ENCODE data around the gene INKA2. TPM values are rescaled to one million over a fixed set of nuclear protein-coding genes. Genes with fewer than 3 reads are reported as not detected.

Gene INKA2
- total and polyA plus RNA-seq, 12 donors, result 6.8 to 34.6 (median 12.5) TPM

- Histone ChIP-seq H3K9me3 (no peaks in the 10 kb centered on the region), H3K27ac (no peak overlapping the region), H3K36me3 (peaks cover 0 to 100% (median 42%) of the 10 kb centered on the region in 9 donors), H3K4me3 (no peak overlapping the region), H3K4me1 (peaks cover 0 to 6% (median 0%) of the 10 kb centered on the region in 9 donors), H3K27me3 (no peaks in the 10 kb centered on the region)
- TF ChIP-seq, protein P1, sequence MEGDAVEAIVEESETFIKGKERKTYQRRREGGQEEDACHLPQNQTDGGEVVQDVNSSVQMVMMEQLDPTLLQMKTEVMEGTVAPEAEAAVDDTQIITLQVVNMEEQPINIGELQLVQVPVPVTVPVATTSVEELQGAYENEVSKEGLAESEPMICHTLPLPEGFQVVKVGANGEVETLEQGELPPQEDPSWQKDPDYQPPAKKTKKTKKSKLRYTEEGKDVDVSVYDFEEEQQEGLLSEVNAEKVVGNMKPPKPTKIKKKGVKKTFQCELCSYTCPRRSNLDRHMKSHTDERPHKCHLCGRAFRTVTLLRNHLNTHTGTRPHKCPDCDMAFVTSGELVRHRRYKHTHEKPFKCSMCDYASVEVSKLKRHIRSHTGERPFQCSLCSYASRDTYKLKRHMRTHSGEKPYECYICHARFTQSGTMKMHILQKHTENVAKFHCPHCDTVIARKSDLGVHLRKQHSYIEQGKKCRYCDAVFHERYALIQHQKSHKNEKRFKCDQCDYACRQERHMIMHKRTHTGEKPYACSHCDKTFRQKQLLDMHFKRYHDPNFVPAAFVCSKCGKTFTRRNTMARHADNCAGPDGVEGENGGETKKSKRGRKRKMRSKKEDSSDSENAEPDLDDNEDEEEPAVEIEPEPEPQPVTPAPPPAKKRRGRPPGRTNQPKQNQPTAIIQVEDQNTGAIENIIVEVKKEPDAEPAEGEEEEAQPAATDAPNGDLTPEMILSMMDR (IDR thresholded peaks at IDR 0.05), result no peak
- WGBS, 2 donors, result 95 to 96% methylated on average over 5 of the region's 5 CpGs
- no peak for ATAC-seq
- intact Hi-C loops (cut with DNase I), result no loop called here
- DNase-seq, result no peak
Measured at GRCh38 chr1:111702504-111703050, 36.6 kb downstream of the INKA2 start.

GRCh38 chr1:111699268-111699667 is 39.9 kb downstream of the INKA2 start:
- Histone ChIP-seq H3K4me3 (no peak overlapping the region), H3K27ac (no peak overlapping the region), H3K27me3 (no peaks in the 10 kb centered on the region), H3K36me3 (peaks cover 0 to 100% (median 36%) of the 10 kb centered on the region in 9 donors), H3K9me3 (no peaks in the 10 kb centered on the region), H3K4me1 (peaks cover 0 to 10% (median 5%) of the 10 kb centered on the region in 9 donors)
- DNase-seq, result no peak
- TF ChIP-seq, protein P1 (IDR thresholded peaks at IDR 0.05), result no peak
- intact Hi-C loops (cut with DNase I), result no loop called here
- no peak for ATAC-seq

DNA sequence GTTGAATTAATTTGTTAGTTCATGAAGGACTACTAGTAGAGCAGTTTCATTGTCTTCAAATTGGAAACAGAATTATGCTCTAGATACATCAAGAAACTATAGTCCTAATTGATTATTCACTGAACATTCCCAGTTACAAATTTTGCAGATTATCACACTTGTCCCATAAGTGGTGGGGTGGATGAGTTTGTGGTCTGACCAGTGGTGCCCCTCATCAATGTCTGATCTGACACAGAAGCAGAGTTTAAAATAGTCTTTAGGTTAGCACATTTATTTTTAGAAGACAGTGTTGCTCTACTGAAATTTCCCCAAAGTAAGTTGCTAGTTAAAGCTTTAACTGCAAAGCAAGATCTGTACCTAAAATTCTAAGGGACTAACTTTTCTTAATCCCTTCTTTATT is 42.9 kb downstream of the INKA2 start:
- Histone ChIP-seq H3K4me1 (peaks cover 0 to 20% (median 13%) of the 10 kb centered on the region in 9 donors), H3K36me3 (peaks cover 0 to 100% (median 27%) of the 10 kb centered on the region in 9 donors), H3K4me3 (no peak overlapping the region), H3K9me3 (no peaks in the 10 kb centered on the region), H3K27ac (peak overlapping the region in 1 of 10 donors; percentile 4), H3K27me3 (no peaks in the 10 kb centered on the region)
- DNase-seq, result no peak
- no peak for ATAC-seq
- TF ChIP-seq, protein P1 (IDR thresholded peaks at IDR 0.05), result no peak
- intact Hi-C loops (cut with DNase I), result no loop called here

DNA sequence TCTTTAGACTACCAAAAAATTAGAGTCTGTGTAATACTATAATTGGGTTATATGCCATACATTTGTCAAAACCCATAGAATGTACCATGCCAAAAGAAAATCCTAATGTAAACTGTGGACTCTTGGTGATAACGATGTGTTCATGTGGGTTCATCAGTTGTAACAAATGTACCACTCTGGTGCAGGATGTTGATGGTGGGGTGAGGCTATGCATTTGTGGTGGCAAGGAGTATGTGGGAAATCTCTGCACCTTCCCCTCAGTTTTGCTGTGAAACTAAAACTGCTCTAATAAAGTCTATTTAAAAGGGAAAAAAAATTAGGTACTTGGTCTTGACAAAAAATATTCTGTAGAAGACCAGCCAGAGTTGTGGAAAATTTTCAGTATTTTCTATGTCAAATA is 43.4 kb downstream of the INKA2 start:
- Histone ChIP-seq H3K9me3 (no peaks in the 10 kb centered on the region), H3K27me3 (no peaks in the 10 kb centered on the region), H3K4me3 (no peak overlapping the region), H3K27ac (no peak overlapping the region), H3K36me3 (peaks cover 0 to 98% (median 27%) of the 10 kb centered on the region in 9 donors), H3K4me1 (peaks cover 0 to 25% (median 16%) of the 10 kb centered on the region in 9 donors)
- DNase-seq, result no peak
- intact Hi-C loops (cut with DNase I), result no loop called here
- TF ChIP-seq, protein P1 (IDR thresholded peaks at IDR 0.05), result no peak
- no peak for ATAC-seq
- 86 to 96% methylated on average over 1 of the region's 1 CpG for WGBS, 2 donors
